ENCODE measurements around the gene ARR3. TPM values are rescaled to one million over a fixed set of nuclear protein-coding genes. Genes with fewer than 3 reads are reported as not detected.

ARR3 gene
- total RNA-seq: not detected in 3 replicates
- long read RNA-seq: 0 reads

- H3K4me3 Mint-ChIP-seq (ENCODE audit: unreplicated experiment): no peak within 1 kb of the TSS
- TF ChIP-seq, protein P1, sequence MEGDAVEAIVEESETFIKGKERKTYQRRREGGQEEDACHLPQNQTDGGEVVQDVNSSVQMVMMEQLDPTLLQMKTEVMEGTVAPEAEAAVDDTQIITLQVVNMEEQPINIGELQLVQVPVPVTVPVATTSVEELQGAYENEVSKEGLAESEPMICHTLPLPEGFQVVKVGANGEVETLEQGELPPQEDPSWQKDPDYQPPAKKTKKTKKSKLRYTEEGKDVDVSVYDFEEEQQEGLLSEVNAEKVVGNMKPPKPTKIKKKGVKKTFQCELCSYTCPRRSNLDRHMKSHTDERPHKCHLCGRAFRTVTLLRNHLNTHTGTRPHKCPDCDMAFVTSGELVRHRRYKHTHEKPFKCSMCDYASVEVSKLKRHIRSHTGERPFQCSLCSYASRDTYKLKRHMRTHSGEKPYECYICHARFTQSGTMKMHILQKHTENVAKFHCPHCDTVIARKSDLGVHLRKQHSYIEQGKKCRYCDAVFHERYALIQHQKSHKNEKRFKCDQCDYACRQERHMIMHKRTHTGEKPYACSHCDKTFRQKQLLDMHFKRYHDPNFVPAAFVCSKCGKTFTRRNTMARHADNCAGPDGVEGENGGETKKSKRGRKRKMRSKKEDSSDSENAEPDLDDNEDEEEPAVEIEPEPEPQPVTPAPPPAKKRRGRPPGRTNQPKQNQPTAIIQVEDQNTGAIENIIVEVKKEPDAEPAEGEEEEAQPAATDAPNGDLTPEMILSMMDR (IDR thresholded peaks at IDR 0.05): no peak
- no peaks in the 10 kb centered on the region for H3K27me3 Mint-ChIP-seq (ENCODE audit: low read depth)
- no peaks in the 10 kb centered on the region for H3K36me3 Mint-ChIP-seq (ENCODE audit: low read depth)
- peaks cover 27% of the 10 kb centered on the region for H3K9me3 Mint-ChIP-seq (ENCODE audit: low read depth)
- H3K27ac Mint-ChIP-seq (ENCODE audit: unreplicated experiment): no peak within 1 kb of the TSS
- no peak for DNase-seq (ENCODE audit: low spot score)
- no peaks in the 10 kb centered on the region for H3K4me1 Mint-ChIP-seq (ENCODE audit: low read depth)
Observed at GRCh38 chrX:70268034-70268433, at the start of gene ARR3. ARR3 (plus strand) TSS chrX:70268334; CDS start chrX:70269386, 1,052 bp downstream.

DNA sequence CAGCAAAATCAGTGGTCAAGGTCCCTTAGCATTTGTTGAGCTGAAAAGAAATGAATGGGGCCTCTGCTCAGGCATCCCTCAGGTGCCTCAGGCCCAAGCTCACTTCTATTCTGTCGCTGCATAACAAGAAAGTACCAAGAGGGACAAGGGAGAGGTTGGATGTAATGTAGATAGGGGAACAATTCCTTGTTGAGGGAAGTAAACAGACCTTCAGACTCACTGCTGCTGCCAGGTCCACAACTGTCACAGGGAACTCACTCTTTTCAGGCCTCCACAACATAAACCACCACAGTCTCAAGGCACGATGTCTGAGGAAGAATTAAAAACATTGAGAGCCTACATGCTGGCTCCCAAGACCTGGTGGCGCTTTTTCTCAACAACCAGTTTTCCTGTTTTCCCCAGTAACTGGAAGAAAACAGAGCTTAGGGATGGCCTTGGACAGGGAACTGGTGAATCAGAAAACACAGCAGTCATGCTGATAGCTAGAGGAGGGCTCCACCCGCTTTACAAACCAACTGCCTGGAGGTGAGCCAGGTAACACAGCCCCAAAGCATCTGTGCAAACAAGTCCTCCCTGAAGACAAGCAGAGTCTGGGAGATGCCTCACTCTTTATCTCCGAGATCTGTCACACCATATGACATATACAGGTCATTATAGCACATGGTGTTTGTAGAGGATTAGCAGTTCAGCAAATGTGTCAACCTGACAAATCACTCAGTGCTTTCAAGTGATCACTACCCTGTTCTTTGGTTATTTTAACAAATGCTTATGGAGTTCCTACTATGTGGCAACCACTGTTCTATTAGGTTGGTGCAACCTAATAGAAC lies 48.0 kb upstream of the ARR3 start:
- H3K36me3 Mint-ChIP-seq (ENCODE audit: low read depth): no peaks in the 10 kb centered on the region
- H3K27ac Mint-ChIP-seq (ENCODE audit: unreplicated experiment): no peak overlapping the region
- no peak for DNase-seq (ENCODE audit: low spot score)
- H3K4me1 Mint-ChIP-seq (ENCODE audit: low read depth): no peaks in the 10 kb centered on the region
- H3K4me3 Mint-ChIP-seq (ENCODE audit: unreplicated experiment): no peak overlapping the region
- TF ChIP-seq, protein P1 (IDR thresholded peaks at IDR 0.05): no peak
- H3K9me3 Mint-ChIP-seq (ENCODE audit: low read depth): peaks cover 6% of the 10 kb centered on the region
- H3K27me3 Mint-ChIP-seq (ENCODE audit: low read depth): no peaks in the 10 kb centered on the region

DNA sequence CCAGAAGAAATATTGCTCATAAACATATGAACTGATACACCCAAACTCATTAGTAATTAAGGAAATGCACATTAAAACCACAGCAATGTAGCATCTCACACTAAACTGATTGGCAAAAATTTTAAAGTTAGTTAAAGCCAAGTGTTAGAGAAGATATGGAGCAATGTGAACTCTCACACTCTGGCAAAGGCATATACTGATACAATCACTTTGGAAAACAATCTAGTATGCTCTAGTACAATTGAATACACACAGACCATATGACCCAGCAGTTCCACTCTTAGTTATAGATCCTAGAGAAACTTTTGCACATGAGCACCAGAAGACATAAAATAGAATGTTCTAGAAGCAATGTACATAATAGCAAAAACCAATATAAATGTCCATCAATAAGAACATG lies 42.1 kb upstream of the ARR3 start:
- H3K36me3 Mint-ChIP-seq (ENCODE audit: low read depth): no peaks in the 10 kb centered on the region
- TF ChIP-seq, protein P1 (IDR thresholded peaks at IDR 0.05): no peak
- no peak for DNase-seq (ENCODE audit: low spot score)
- H3K9me3 Mint-ChIP-seq (ENCODE audit: low read depth): peaks cover 3% of the 10 kb centered on the region
- no peaks in the 10 kb centered on the region for H3K27me3 Mint-ChIP-seq (ENCODE audit: low read depth)
- no peaks in the 10 kb centered on the region for H3K4me1 Mint-ChIP-seq (ENCODE audit: low read depth)
- H3K27ac Mint-ChIP-seq (ENCODE audit: unreplicated experiment): no peak overlapping the region
- no peak overlapping the region for H3K4me3 Mint-ChIP-seq (ENCODE audit: unreplicated experiment)

DNA sequence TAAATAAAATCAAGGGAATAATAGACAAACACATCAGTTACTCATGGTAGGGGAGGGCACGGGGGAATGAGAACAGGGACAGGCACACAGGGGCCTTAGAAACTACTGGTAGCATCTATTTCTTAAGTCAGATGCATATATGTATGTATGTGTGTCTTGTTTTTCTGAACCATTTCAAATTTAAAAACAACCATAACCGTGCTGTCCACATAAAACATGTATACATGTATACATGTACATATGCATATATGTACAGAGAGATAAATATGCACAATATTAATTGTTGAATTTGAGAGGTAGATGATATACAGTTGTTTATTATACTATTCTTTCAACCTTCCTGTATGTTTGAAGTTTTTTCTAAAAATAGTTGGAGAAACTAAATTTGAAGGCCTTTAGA lies 41.4 kb upstream of the ARR3 start:
- Mint-ChIP-seq H3K4me3 (ENCODE audit: unreplicated experiment) (no peak overlapping the region), H3K36me3 (ENCODE audit: low read depth) (no peaks in the 10 kb centered on the region), H3K27ac (ENCODE audit: unreplicated experiment) (no peak overlapping the region), H3K4me1 (ENCODE audit: low read depth) (no peaks in the 10 kb centered on the region), H3K9me3 (ENCODE audit: low read depth) (no peaks in the 10 kb centered on the region), H3K27me3 (ENCODE audit: low read depth) (no peaks in the 10 kb centered on the region)
- TF ChIP-seq, protein P1 (IDR thresholded peaks at IDR 0.05): no peak
- DNase-seq (ENCODE audit: low spot score): no peak

- Mint-ChIP-seq H3K9me3 (ENCODE audit: low read depth) (peaks cover 5% of the 10 kb centered on the region), H3K36me3 (ENCODE audit: low read depth) (peaks cover 2% of the 10 kb centered on the region), H3K27me3 (ENCODE audit: low read depth) (peaks cover 5% of the 10 kb centered on the region), H3K4me1 (ENCODE audit: low read depth) (no peaks in the 10 kb centered on the region), H3K4me3 (ENCODE audit: unreplicated experiment) (no peak overlapping the region), H3K27ac (ENCODE audit: unreplicated experiment) (no peak overlapping the region)
- TF ChIP-seq, protein P1 (IDR thresholded peaks at IDR 0.05): no peak
- no peak for DNase-seq (ENCODE audit: low spot score)
Observed at GRCh38 chrX:70231666-70232065, 36.5 kb upstream of the ARR3 start.

Data from chondrocyte (in vitro differentiated cells).